Stomach smooth muscle (tissue), 2 donors: ENCODE data around the gene EPHX1.
A peak's percentile ranks its signal among the peaks of the same experiment; 100 is the strongest.

Experiments
- H3K27ac ChIP-seq: one replicate; pipeline ENCODE4 v1.7.0; 2013; ENCODE audit warnings: mild to moderate bottlenecking, low read length, inconsistent platforms
- H3K27me3 ChIP-seq, 2 donors: one replicate each; pipeline ENCODE4 v1.7.0; 2013; ENCODE audit warnings: low read length in 2 of 2; ENCODE audit not compliant: insufficient read depth in 2 of 2, control insufficient read depth in 1 of 2
- H3K36me3 ChIP-seq, 2 donors: one replicate each; pipeline ENCODE4 v1.7.0; 2013; ENCODE audit warnings: low read length in 2 of 2; ENCODE audit not compliant: control insufficient read depth in 2 of 2, insufficient read depth in 2 of 2
- H3K4me1 ChIP-seq: one replicate; pipeline ENCODE4 v1.7.0; 2013; ENCODE audit warnings: low read length; ENCODE audit not compliant: control insufficient read depth, insufficient read depth
- H3K4me3 ChIP-seq, 2 donors: one replicate each; pipeline ENCODE4 v1.7.0; 2013; ENCODE audit warnings: low read length in 2 of 2
- H3K9ac ChIP-seq, 2 donors: one replicate each; pipeline ENCODE4 v1.7.0; 2013; ENCODE audit warnings: low read length in 2 of 2, mild to moderate bottlenecking in 1 of 2
- H3K9me3 ChIP-seq, 2 donors: one replicate each; pipeline ENCODE4 v1.7.0; 2013; ENCODE audit warnings: low read length in 2 of 2; ENCODE audit not compliant: control insufficient read depth in 2 of 2
- donor health status: healthy.
- donor health status: Pancreatic carcinoma.

EPHX1 gene

DNA sequence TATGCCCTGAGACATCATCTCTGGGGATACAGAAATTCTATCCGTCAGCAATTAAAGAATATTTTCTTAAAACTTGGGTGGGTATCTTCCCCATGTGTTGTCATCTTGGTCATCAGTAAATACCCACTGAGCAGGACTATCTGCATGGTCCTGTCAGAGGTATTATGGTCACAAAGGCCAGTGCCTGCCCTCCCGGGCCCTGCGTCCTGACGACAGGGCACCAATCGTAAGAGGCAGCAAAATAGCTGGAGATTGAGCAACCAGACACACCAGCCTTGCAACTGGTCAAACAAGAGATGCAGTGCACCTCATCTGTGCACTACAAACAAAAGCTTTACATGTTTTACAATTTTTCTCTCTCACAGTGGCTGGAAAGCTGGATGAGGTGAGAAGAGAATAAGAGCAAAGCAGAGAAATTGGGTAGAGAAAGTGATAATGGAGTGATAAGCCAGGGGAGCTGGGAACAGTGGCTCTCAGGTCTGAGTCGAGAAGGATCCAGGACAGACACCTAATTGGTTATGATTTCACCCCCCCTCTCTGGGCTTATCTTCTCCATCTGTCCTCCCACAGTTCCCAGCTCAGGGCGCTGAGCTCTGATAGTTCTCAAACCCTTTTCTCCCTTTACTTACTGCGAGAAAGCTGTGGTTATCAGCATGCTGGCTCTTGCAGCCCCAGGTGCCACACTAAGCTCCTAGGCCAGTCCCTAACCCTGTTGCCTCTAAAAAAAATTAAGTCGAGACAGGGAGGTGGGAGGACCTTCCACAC is 41.1 kb upstream of the EPHX1 start:
- Histone ChIP-seq H3K27ac (peak overlapping the region; percentile 24), H3K9me3 (no peaks in the 10 kb centered on the region), H3K36me3 (no peaks in the 10 kb centered on the region), H3K9ac (no peak overlapping the region), H3K27me3 (no peaks in the 10 kb centered on the region), H3K4me1 (peaks cover 77% of the 10 kb centered on the region), H3K4me3 (no peak overlapping the region)

DNA sequence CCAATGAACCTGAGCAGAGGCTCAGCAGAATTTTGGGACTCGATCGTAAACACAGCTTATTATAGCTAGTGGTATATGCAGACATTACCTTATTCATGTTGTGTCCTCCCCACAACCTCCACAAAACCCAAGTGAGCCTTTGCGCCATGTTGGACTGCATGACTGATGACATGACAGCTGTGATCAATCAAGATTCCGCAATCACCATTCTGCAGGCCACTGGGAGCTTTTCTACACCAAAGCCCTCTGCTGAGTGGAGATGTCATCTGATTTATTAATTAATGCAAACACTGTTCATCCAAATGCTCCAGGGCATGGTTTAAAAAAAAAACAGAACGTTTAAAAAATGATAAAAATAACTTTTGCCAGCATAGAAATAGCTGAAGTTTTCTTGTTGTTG is 40.2 kb upstream of the EPHX1 start:
- Histone ChIP-seq H3K4me3 (no peak overlapping the region), H3K4me1 (peaks cover 73% of the 10 kb centered on the region), H3K36me3 (no peaks in the 10 kb centered on the region), H3K9me3 (no peaks in the 10 kb centered on the region), H3K9ac (no peak overlapping the region), H3K27ac (peak overlapping the region; percentile 24), H3K27me3 (no peaks in the 10 kb centered on the region)

DNA sequence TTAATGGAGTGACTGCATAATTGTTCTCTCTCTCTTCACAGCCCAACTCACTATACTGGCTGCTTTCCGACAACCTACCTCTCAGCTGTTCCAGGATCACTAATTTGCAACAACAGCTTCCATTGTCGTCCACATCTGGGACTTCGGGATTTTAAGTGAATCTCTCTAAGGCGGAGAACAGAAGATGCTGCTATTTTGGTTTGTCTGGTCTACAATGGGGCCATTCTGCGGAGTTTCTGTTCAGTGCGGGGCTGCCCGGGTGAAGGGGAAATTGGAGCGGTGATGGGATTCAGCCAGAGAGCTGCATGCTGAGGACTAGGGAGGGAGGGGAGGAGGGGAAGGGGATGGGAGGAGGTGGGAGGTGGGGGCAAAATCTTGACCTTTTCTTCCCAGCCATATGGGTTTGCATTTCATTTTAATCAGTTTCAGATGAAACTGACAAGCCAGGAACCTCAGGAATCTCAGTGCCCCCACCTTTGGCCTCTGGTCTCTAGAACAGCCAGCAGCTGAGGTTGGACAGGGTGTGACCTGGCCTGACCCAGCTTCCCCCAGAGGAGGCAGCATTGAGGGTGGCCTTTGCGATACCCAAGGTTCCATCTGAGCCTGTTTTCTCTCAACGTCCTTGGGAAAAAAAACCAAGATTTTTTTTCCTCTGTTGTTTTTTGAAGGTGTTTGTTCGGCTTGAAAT is 39.2 kb upstream of the EPHX1 start:
- Histone ChIP-seq H3K4me1 (peaks cover 75% of the 10 kb centered on the region), H3K9me3 (no peaks in the 10 kb centered on the region), H3K9ac (no peak overlapping the region), H3K27me3 (no peaks in the 10 kb centered on the region), H3K36me3 (no peaks in the 10 kb centered on the region), H3K27ac (peak overlapping the region; percentile 69), H3K4me3 (no peak overlapping the region)

DNA sequence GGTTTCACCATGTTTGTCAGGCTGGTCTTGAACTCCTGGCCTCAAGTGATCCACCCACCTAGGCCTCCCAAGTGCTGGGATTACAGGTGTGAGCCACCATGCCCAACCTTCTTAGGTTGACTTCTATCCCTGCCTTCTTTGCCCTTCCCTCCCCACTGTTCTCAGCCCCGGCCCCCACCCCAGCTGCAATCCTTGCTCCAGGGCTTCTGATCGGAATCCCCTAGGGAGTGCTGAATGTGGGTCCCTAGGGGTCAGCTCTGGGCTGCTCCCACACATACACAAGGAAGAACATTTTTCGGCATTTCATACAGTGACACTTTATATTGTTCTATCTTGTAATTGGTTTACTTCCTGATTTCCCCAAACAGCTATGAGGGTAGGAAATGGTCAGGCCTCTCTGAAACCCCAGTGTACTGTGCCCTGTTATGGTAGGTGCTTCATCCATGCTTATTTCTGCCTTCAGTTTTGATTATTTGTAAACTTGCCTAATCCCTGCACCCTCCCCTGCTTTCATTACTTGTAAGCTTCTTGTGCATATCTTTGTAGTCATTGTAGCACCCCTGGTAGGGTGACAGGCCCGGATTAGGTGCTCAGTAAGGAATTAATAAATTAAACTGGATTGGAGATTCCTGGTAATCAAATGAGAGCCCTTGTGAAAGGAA is 38.1 kb upstream of the EPHX1 start:
- no peaks in the 10 kb centered on the region for H3K36me3 ChIP-seq
- H3K27me3 ChIP-seq, result no peaks in the 10 kb centered on the region
- H3K4me1 ChIP-seq, result peaks cover 70% of the 10 kb centered on the region
- H3K9ac ChIP-seq, result peak overlapping the region; percentile 22 to 36
- H3K27ac ChIP-seq, result peak overlapping the region; percentile 69
- H3K9me3 ChIP-seq, result no peaks in the 10 kb centered on the region
- peak overlapping the region in 1 of 2 donors; percentile 8 for H3K4me3 ChIP-seq

DNA sequence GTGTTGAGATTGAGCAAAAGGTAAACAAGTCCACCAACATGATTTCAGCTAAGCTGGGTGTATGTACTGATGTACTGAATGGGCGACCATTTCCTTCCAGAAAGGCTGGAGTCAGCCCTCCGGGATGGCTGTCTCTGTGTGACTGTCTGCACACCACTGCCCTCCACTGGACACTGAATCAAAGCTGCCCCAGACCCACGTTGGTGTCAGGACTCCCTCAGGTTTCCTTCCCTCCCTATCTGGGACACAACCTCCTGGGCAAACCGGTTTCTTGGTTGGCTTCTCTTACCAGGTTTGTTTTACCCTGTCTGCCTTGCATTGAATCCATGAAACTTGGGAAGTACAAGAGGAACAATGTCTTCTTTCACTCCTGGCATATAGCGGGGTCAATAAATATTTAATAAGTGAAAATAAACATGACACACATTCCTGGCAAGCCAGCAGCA is 37.6 kb upstream of the EPHX1 start:
- H3K4me3 ChIP-seq, result peak overlapping the region in 1 of 2 donors; percentile 8
- H3K36me3 ChIP-seq, result no peaks in the 10 kb centered on the region
- peak overlapping the region; percentile 22 to 36 for H3K9ac ChIP-seq
- H3K27ac ChIP-seq, result peak overlapping the region; percentile 69
- H3K9me3 ChIP-seq, result no peaks in the 10 kb centered on the region
- H3K27me3 ChIP-seq, result no peaks in the 10 kb centered on the region
- peaks cover 70% of the 10 kb centered on the region for H3K4me1 ChIP-seq

DNA sequence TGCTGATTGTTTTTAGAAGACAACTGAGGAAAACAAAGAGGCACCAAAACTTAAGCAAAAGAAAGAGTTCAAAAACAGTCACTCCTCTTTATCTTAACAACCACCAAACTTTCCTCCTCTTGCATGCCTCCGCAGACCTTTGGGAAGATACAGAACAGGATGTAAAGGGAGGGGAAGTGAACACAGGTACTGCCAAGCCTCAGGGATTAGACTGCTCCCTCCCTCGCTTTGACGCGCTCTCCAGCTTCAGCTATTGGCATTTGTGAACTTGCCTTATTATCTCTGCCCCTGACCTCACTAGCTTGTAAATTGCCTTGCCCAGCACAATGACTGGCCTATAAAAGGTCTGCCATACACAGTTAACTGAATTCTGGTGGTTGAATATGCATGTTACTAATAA is 37.1 kb upstream of the EPHX1 start:
- H3K9me3 ChIP-seq, result no peaks in the 10 kb centered on the region
- H3K36me3 ChIP-seq, result no peaks in the 10 kb centered on the region
- peak overlapping the region in 1 of 2 donors; percentile 36 for H3K9ac ChIP-seq
- H3K27ac ChIP-seq, result peak overlapping the region; percentile 69
- no peak overlapping the region for H3K4me3 ChIP-seq
- H3K27me3 ChIP-seq, result no peaks in the 10 kb centered on the region
- peaks cover 66% of the 10 kb centered on the region for H3K4me1 ChIP-seq

DNA sequence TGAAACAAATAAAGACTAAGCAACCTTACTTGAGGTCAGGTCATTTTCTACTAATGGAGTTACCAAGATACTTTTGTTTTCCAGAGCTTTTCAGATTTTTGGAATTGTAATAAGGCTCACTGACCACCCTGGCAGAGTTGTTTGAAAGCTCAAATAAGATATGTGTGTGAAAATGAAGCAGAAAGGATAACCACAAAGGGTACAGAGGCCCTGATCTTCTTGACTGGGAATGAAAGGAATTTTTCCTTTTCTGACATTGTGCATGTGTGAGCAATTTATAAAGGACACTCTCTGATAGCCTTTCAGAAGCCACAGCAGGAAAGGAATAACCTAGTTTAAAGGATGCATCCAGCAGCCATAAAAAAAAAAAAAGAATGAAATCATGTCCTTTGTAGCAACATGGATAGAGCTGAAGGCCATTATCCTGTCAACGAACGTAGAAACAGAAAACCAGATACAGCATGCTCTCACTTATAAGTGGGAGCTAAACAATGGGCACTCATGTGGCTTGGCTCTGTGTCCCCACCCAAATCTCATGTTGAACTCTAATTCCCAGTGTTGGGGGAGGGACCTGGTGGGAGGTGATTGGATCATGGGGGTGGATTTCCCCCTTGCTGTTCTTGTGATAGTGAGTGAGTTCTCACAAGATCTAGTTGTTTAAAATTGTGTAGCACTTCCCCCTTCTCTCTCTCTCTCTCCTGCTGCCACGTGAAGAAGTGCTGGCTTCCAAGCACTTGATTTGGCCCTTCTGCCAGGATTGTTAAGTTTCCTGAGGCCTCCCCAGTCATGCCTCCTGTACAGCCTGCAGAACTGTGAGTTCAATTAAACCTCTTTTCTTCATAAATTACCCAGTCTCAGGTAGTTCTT is 35.4 kb upstream of the EPHX1 start:
- H3K4me3 ChIP-seq, result no peak overlapping the region
- H3K4me1 ChIP-seq, result peaks cover 52% of the 10 kb centered on the region
- H3K9ac ChIP-seq, result no peak overlapping the region
- H3K9me3 ChIP-seq, result no peaks in the 10 kb centered on the region
- no peaks in the 10 kb centered on the region for H3K27me3 ChIP-seq
- peak overlapping the region; percentile 26 for H3K27ac ChIP-seq
- no peaks in the 10 kb centered on the region for H3K36me3 ChIP-seq

DNA sequence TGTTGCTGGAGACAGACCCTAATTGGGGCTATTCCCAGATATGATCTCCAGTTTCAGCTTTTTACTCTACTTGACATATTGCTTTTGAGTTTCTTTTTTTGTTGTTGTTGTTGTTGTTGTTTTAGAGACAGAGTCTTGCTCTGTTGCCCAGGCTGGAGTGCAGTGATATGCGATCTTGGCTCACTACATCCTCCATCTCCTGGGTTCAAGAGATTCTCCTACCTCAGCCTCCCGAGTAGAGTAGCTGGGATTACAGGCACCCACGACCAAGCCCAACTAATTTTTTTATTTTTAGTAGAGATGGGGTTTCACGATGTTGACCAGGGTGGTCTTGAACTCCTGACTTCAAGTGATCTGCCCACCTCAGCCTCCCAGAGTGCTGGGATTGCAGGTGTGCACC is 33.6 kb upstream of the EPHX1 start:
- peak overlapping the region; percentile 95 for H3K27ac ChIP-seq
- peak overlapping the region; percentile 74 to 99 for H3K4me3 ChIP-seq
- peaks cover 48% of the 10 kb centered on the region for H3K4me1 ChIP-seq

DNA sequence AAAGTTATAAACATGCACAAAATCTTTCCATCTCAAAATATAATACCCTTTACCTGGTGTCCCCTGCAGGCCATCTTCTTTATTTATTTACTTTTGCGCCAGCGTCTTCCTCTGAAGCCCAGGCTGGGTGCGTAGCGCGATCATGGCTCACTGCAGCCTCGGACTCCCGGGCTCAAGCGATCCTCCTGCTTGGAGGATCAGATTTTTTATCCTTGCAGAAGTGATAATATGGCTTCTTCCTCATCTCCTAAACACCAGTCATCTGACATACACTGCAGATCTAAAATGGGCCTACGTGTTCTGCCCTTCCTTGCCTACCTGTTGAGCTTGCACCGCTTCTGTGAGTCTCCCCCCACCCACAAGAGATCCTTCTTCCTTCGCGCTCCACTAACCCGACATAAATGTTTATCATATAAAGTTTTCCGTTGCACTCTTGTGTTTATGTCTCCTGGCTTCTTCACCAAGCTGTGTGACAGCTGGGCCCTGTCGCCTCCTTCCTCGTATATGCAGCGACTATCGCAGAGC is 32.8 kb upstream of the EPHX1 start:
- Histone ChIP-seq H3K27ac (peak overlapping the region; percentile 95), H3K4me1 (peaks cover 40% of the 10 kb centered on the region), H3K9ac (peak overlapping the region; percentile 75 to 98), H3K4me3 (peak overlapping the region; percentile 74 to 99), H3K9me3 (no peaks in the 10 kb centered on the region), H3K36me3 (no peaks in the 10 kb centered on the region), H3K27me3 (no peaks in the 10 kb centered on the region)

More for the DNA sequence above, 33.6 kb upstream of the EPHX1 start:
- H3K9me3 ChIP-seq, result no peaks in the 10 kb centered on the region
- H3K27me3 ChIP-seq, result no peaks in the 10 kb centered on the region
- H3K36me3 ChIP-seq, result no peaks in the 10 kb centered on the region
- peak overlapping the region in 1 of 2 donors; percentile 98 for H3K9ac ChIP-seq
